HepG2 (cell line): ENCODE results near the gene TOB2. TPM values are rescaled to one million over a fixed set of nuclear protein-coding genes. Genes with fewer than 3 reads are reported as not detected.

Experiments
- AHR ChIP-seq: IDR thresholded peaks from 2 replicates; pipeline ENCODE4 v1.6.1; 2018; ENCODE audit warnings: missing genetic modification reagents, missing compliant biosample characterization
- DNMT1 ChIP-seq: sonication (generic); formaldehyde crosslinking; IDR thresholded peaks from 2 replicates; pipeline ENCODE4 v1.5.1; 2020; ENCODE audit warnings: mild to moderate bottlenecking, missing genetic modification reagents
- ELF1 ChIP-seq: sonication (generic); formaldehyde crosslinking; IDR thresholded peaks from 2 replicates; pipeline ENCODE4 v1.4.0; 2020; ENCODE audit warnings: missing genetic modification reagents
- GATAD2A ChIP-seq: IDR thresholded peaks from 2 replicates; pipeline ENCODE4 v1.6.1; 2016
- HCFC1 ChIP-seq: fragments of 150-350 bp; IDR thresholded peaks from 2 replicates; pipeline ENCODE4 v1.6.1; 2014; ENCODE audit warnings: low read depth, low read length
- HDAC1 ChIP-seq: sonication (generic); formaldehyde crosslinking; IDR thresholded peaks from 2 replicates; pipeline ENCODE4 v1.5.1; 2020; ENCODE audit warnings: mild to moderate bottlenecking, missing genetic modification reagents
- IKZF4 ChIP-seq: sonication (generic); formaldehyde crosslinking; IDR thresholded peaks from 2 replicates; pipeline ENCODE4 v1.5.1; 2020; ENCODE audit warnings: borderline replicate concordance, mild to moderate bottlenecking, low read depth, missing genetic modification reagents; ENCODE audit errors: not compliant biosample characterization
- KAT7 ChIP-seq: IDR thresholded peaks from 2 replicates; pipeline ENCODE4 v1.6.1; 2018; ENCODE audit warnings: borderline replicate concordance, missing compliant biosample characterization
- KAT8 ChIP-seq: IDR thresholded peaks from 2 replicates; pipeline ENCODE4 v1.6.1; 2016; ENCODE audit warnings: missing genetic modification reagents, missing compliant biosample characterization
- MED1 ChIP-seq: sonication (generic); formaldehyde crosslinking; IDR thresholded peaks from 2 replicates; pipeline ENCODE4 v1.4.0; 2020; ENCODE audit warnings: missing genetic modification reagents
- NCOA5 ChIP-seq: sonication (generic); formaldehyde crosslinking; IDR thresholded peaks from 2 replicates; pipeline ENCODE4 v1.4.0; 2020; ENCODE audit warnings: missing genetic modification reagents
- SOX6 ChIP-seq, 2 experiments: fragments of 450-650 bp in 1 of 2; sonication (generic) in 1 of 2; formaldehyde crosslinking in 1 of 2; IDR thresholded peaks; 2 replicates each; pipeline versions ENCODE4 v1.4.0 to v1.6.1; 2017 to 2020; ENCODE audit warnings: antibody characterized with exemption in 1 of 2, mild to moderate bottlenecking in 1 of 2, missing genetic modification reagents in 1 of 2
- TCF7 ChIP-seq: sonication (generic); IDR thresholded peaks from 2 replicates; pipeline ENCODE4 v1.6.1; 2016; ENCODE audit warnings: antibody characterized with exemption, low read depth
- TSC22D2 ChIP-seq: sonication (generic); formaldehyde crosslinking; IDR thresholded peaks from 2 replicates; pipeline ENCODE4 v1.5.1; 2020; ENCODE audit warnings: missing genetic modification reagents, mild to moderate bottlenecking, borderline replicate concordance
- ZBTB1 ChIP-seq: sonication (generic); formaldehyde crosslinking; IDR thresholded peaks from 2 replicates; pipeline ENCODE4 v1.4.0; 2020; ENCODE audit warnings: missing genetic modification reagents, borderline replicate concordance
- ZC3H4 ChIP-seq: sonication (generic); formaldehyde crosslinking; IDR thresholded peaks from 2 replicates; pipeline ENCODE4 v1.4.0; 2020; ENCODE audit warnings: missing genetic modification reagents, borderline replicate concordance
- ZNF460 ChIP-seq: sonication (generic); formaldehyde crosslinking; IDR thresholded peaks from 2 replicates; pipeline ENCODE4 v1.5.1; 2020; ENCODE audit warnings: missing genetic modification reagents, mild to moderate bottlenecking, borderline replicate concordance
- ZNF775 ChIP-seq: sonication (generic); formaldehyde crosslinking; IDR thresholded peaks from 2 replicates; pipeline ENCODE4 v1.4.0; 2020; ENCODE audit warnings: missing genetic modification reagents, mild to moderate bottlenecking, moderate library complexity, borderline replicate concordance
- polyA plus RNA-seq, 8 experiments: library from polyadenylated mRNA; depleted of rRNA in 3 of 8; stranded (reverse) in 7 of 8; unstranded in 1 of 8; fragments of >200 nt; fragmentation: Illumina TruSeq in 4 of 8; extraction: Trizol in 4 of 8; gene quantifications; 2 replicates each; pipeline versions ENCODE4 v1.2.1 to v1.2.3, GENCODE V29; 2011 to 2016; ENCODE audit warnings: low read depth in 4 of 8, missing spikeins in 1 of 8, mixed read lengths in 1 of 8; ENCODE audit not compliant: insufficient read depth in 1 of 8
- total RNA-seq, 5 experiments: library from RNA; depleted of rRNA; stranded (reverse); fragments of >200 nt; fragmentation: Illumina TruSeq; extraction: Trizol; gene quantifications; 2 replicates each; pipeline ENCODE4 v1.2.3, GENCODE V29; 2016; ENCODE audit warnings: low read depth in 1 of 5
- TF ChIP-seq, protein P1 (sequence below): sonication (generic); formaldehyde crosslinking; IDR thresholded peaks from 2 replicates; pipeline ENCODE4 v1.8.0; 2022; ENCODE audit warnings: mild to moderate bottlenecking, missing genetic modification reagents
- TF ChIP-seq, protein P2 (sequence below): sonication (generic); formaldehyde crosslinking; IDR thresholded peaks from 2 replicates; pipeline ENCODE4 v1.5.0; 2020; ENCODE audit warnings: missing genetic modification reagents
- TF ChIP-seq, protein P3 (sequence below): sonication (generic); IDR thresholded peaks from 2 replicates; pipeline ENCODE4 v1.6.1; 2016; ENCODE audit warnings: low read depth, borderline replicate concordance
- TF ChIP-seq, protein P4 (sequence below): sonication (generic); formaldehyde crosslinking; IDR thresholded peaks from 2 replicates; pipeline ENCODE4 v1.4.0; 2020; ENCODE audit warnings: mild to moderate bottlenecking, missing genetic modification reagents
- TF ChIP-seq, protein P5 (sequence below): sonication (generic); formaldehyde crosslinking; IDR thresholded peaks from 2 replicates; pipeline ENCODE4 v1.8.0; 2022; ENCODE audit warnings: low read depth, missing genetic modification reagents

Gene TOB2
- total and polyA plus RNA-seq, 2 of the 13 experiments (the other 11 are each of a cell fraction or from before 2014, with no cell fraction given), result 12.2 to 13.7 TPM

DNA sequence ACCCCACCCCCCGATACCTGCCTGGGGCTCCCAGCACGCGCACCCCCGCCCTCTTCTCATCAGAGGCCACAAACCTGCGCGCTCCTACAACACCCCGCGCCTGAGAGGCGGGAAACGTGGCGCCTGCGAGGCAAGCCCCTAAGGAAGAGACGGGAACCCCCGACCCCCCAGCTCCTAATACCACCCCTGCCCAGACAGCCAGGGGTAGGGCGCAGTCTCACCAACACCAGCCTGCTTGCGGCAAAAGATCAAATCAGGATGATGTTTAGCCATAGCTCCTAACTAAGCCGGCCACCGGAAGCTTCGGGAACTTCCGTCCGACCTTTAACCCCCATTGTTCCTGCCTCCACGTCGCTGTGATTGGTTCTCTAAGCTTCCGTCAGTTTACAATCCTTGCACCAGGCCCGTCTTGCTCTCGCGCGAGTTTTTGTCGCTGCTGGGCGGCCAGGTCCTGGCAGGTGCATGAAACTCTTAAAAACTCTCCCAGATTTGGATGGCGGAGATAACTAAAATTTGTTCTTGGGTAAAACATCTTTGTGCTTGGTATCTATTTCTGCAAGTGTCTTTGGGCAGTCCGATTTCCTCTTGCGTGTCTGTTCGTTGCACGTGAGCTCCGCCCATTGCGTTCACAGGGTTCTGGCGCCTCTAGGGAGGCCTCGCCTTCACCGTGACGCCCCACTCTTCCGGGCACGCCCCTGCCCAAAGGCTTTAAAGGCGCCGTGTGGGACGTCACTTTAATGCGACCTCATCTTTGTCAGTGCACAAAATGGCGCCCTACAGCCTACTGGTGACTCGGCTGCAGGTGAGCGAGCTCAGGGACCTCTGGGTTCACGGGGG lies 22.0 kb upstream of the TOB2 start, which contains the start of the genes ACO2 and PHF5A (continued):
- TF ChIP-seq, protein P1, sequence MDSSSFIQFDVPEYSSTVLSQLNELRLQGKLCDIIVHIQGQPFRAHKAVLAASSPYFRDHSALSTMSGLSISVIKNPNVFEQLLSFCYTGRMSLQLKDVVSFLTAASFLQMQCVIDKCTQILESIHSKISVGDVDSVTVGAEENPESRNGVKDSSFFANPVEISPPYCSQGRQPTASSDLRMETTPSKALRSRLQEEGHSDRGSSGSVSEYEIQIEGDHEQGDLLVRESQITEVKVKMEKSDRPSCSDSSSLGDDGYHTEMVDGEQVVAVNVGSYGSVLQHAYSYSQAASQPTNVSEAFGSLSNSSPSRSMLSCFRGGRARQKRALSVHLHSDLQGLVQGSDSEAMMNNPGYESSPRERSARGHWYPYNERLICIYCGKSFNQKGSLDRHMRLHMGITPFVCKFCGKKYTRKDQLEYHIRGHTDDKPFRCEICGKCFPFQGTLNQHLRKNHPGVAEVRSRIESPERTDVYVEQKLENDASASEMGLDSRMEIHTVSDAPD (CRISPR knock-in tag), result no peak
- TF ChIP-seq NCOA5, result no peak
- no peak for TF ChIP-seq SOX6 (IDR thresholded peaks at IDR 0.05)
- TF ChIP-seq SOX6 (CRISPR knock-in tag; IDR thresholded peaks at IDR 0.05), result peak; percentile 54; the same call in 1 of the 2 replicates
- TF ChIP-seq HCFC1, result peak; percentile 75; the same call in 1 of the 2 replicates
- peak; percentile 96 for TF ChIP-seq ELF1 (CRISPR knock-in tag)
- no peak for TF ChIP-seq DNMT1 (CRISPR knock-in tag)
- TF ChIP-seq, protein P2, sequence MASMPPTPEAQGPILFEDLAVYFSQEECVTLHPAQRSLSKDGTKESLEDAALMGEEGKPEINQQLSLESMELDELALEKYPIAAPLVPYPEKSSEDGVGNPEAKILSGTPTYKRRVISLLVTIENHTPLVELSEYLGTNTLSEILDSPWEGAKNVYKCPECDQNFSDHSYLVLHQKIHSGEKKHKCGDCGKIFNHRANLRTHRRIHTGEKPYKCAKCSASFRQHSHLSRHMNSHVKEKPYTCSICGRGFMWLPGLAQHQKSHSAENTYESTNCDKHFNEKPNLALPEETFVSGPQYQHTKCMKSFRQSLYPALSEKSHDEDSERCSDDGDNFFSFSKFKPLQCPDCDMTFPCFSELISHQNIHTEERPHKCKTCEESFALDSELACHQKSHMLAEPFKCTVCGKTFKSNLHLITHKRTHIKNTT (CRISPR knock-in tag), result no peak
- no peak for TF ChIP-seq ZNF775
- peak; percentile 98 for TF ChIP-seq KAT8 (CRISPR knock-in tag)
- no peak; the same call in 1 of the 2 replicates for TF ChIP-seq ZC3H4
- peak; percentile 69; the same call in 1 of the 2 replicates for TF ChIP-seq AHR (CRISPR knock-in tag)
- TF ChIP-seq IKZF4, result no peak
- TF ChIP-seq, protein P3, sequence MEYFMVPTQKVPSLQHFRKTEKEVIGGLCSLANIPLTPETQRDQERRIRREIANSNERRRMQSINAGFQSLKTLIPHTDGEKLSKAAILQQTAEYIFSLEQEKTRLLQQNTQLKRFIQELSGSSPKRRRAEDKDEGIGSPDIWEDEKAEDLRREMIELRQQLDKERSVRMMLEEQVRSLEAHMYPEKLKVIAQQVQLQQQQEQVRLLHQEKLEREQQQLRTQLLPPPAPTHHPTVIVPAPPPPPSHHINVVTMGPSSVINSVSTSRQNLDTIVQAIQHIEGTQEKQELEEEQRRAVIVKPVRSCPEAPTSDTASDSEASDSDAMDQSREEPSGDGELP, result peak; percentile 57; the same call in 1 of the 2 replicates
- TF ChIP-seq TCF7, result no peak
- no peak; the same call in 1 of the 2 replicates for TF ChIP-seq KAT7
- TF ChIP-seq, protein P4, sequence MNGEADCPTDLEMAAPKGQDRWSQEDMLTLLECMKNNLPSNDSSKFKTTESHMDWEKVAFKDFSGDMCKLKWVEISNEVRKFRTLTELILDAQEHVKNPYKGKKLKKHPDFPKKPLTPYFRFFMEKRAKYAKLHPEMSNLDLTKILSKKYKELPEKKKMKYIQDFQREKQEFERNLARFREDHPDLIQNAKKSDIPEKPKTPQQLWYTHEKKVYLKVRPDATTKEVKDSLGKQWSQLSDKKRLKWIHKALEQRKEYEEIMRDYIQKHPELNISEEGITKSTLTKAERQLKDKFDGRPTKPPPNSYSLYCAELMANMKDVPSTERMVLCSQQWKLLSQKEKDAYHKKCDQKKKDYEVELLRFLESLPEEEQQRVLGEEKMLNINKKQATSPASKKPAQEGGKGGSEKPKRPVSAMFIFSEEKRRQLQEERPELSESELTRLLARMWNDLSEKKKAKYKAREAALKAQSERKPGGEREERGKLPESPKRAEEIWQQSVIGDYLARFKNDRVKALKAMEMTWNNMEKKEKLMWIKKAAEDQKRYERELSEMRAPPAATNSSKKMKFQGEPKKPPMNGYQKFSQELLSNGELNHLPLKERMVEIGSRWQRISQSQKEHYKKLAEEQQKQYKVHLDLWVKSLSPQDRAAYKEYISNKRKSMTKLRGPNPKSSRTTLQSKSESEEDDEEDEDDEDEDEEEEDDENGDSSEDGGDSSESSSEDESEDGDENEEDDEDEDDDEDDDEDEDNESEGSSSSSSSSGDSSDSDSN (CRISPR knock-in tag), result peak; percentile 59
- TF ChIP-seq HDAC1 (CRISPR knock-in tag), result peak; percentile 96
- no peak for TF ChIP-seq ZBTB1
- TF ChIP-seq ZNF460 (CRISPR knock-in tag), result no peak
- TF ChIP-seq MED1, result peak; percentile 39; the same call in 1 of the 2 replicates
- peak; percentile 53; the same call in 1 of the 2 replicates for TF ChIP-seq GATAD2A
- TF ChIP-seq, protein P5, sequence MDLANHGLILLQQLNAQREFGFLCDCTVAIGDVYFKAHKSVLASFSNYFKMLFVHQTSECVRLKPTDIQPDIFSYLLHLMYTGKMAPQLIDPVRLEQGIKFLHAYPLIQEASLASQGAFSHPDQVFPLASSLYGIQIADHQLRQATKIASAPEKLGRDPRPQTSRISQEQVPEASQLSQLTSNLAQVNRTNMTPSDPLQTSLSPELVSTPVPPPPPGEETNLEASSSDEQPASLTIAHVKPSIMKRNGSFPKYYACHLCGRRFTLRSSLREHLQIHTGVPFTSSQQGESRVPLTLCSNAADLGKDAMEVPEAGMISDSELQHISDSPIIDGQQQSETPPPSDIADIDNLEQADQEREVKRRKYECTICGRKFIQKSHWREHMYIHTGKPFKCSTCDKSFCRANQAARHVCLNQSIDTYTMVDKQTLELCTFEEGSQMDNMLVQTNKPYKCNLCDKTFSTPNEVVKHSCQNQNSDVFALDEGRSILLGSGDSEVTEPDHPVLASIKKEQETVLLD (CRISPR knock-in tag), result no peak
- TF ChIP-seq TSC22D2 (CRISPR knock-in tag), result no peak
